ENCODE results near the gene GABRB1. TPM values are rescaled to one million over a fixed set of nuclear protein-coding genes. Genes with fewer than 3 reads are reported as not detected.

GABRB1 gene
- polyA plus RNA-seq, 1 donor: not detected

DNA sequence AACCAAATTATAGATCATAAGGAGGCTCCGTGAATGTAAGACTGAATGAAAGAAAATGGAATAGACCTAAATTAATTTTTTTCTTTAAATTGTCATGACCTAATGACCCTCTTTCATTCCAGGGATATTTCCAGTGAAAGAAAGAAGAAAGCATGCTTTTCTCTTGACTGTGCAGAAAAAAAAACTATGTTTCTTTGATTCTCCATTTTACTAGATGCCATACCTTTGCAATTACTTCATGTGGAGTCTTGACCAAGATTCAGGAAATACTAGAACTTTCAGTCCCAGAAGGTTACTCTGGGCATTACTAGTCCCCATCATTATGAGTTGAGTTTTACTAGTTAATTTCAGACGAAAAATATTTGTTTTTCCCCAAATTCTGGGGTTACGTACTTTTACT, 438.6 kb downstream of the GABRB1 start:
- DNase-seq (ENCODE audit: low read depth): no peak

DNA sequence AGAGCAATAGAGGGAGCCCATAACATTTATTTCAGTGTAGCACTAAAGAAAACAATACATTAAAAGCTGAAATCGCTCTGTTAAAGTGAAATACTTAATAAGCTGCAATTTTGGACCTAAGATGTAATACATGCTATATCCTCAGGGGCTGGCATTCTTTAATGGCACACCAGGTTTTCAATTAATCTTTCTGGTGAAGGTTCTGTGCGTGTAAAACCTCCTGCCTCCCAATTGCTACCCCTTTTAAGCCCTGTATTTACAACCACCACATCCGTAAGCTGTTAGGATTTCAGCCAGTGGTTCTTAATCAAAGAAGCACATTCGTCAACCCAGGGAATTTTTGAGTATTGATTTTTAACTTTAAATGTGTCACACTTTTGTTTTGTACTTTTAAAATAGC, 439.7 kb downstream of the GABRB1 start:
- no peak for DNase-seq (ENCODE audit: low read depth)

DNA sequence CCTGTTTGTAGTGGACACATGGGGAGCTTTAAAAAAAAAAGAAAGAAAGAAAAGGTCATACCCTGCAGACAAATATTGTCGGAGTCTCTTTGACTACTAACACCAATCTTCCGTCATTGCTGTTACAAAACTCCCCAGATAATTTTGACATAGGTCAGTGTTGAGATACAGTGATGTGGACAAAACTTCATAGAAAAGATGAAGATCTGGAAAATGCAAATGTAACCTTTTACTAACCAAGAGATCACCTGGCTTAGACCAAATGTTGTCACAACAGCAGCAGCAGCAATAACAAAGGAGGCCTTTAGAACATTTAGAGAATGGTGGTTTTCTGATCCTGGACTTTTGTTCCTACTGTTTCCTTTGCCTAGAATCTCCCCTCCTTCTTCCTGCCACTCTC, 440.2 kb downstream of the GABRB1 start:
- DNase-seq (ENCODE audit: low read depth): no peak

DNA sequence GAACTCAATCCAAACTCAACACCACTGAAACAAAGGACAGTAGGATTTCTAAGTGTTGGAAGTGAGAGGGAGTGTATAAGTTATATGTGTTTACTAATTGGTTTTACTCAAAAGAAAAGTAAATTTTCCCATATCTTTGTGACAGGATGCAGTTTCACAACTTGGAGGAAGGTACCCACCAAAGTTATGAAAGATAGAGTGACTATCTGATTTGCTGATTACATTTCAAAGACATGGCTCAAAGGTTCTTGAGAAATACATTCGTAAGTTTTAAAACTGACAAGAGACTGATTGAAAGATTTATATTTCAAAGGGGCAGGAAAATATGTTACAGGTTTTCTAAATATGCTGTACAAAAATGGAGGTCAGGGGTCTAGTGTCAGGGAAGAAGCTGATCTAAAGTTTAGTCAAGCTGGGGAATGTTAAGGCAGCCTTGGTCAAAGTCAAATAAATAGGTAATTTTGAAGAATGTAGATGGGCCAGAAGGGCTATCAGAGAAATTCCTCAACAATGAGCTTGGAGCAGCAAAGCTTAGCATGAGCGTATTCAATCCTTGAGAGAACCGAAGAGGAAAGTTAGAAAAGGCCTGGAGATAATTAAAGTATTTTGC, 441.9 kb downstream of the GABRB1 start:
- no peak for DNase-seq (ENCODE audit: low read depth)

DNA sequence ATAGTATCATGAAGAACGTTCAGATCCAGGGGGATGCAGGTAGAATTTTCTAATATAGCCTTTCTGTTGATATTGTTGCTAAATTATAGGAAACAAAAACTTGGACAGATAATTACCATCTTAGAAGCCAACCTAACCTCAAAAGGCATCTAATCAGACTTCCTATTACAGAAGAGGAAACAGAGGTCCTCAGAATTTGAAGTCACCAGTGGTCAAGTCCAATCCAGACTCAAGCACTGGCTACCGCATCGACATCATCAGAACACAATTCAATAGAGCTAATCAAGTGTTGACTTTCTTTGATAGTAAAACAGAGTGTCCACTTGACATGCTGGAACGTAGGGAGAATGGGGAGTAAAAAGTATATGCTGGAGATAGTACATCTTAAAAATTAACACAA, 443.4 kb downstream of the GABRB1 start:
- no peak for DNase-seq (ENCODE audit: low read depth)

DNA sequence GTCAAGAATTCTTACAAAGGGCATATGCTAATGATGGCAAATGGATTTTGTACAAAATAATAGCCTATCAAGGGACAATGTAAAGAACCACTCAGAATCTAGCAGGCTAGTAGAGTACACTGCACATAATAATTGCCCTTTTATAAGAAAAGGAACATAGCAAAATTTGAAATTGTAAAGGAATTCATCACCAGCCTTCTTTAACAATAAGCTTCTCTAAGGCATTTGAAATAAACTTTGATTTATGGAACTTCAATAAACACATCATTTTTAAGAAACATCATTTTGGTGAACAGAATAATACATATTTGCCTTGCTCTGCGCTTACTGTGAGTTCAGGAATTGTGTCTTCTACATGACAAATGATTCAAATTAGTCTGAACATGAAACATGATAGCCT, 444.0 kb downstream of the GABRB1 start:
- DNase-seq (ENCODE audit: low read depth): no peak

Other genes with a start within 250 kb of the GABRB1 start
- gene COX7B2, start 122.3 kb upstream of the GABRB1 start, polyA plus RNA-seq (ENCODE audit: insufficient read length): not detected
- not detected for gene GABRA4, start 38.0 kb upstream of the GABRB1 start, polyA plus RNA-seq (ENCODE audit: insufficient read length)